Upper lobe of right lung (tissue), 1 donor: ENCODE results near the gene SLCO1C1. TPM values are rescaled to one million over a fixed set of nuclear protein-coding genes. Genes with fewer than 3 reads are reported as not detected.

Source experiments
- ATAC-seq: fragments of 200-7000 bp; cut with Tn5 transposase; one replicate; pipeline ENCODE4 v1.9.1; 2020; ENCODE audit warnings: mild to moderate bottlenecking, moderate library complexity
- DNase-seq: peaks from one replicate; pipeline ENCODE4 v3.0.0-alpha.2; 2020
- H3K27ac ChIP-seq: fragments of 200-600 bp; one replicate; pipeline ENCODE4 v1.8.0; 2022
- H3K27me3 ChIP-seq: fragments of 200-600 bp; one replicate; pipeline ENCODE4 v1.8.0; 2022; ENCODE audit warnings: mild to moderate bottlenecking
- H3K36me3 ChIP-seq: fragments of 200-600 bp; one replicate; pipeline ENCODE4 v1.8.0; 2022
- H3K4me1 ChIP-seq: fragments of 200-600 bp; one replicate; pipeline ENCODE4 v1.8.0; 2022
- H3K4me3 ChIP-seq: fragments of 200-600 bp; one replicate; pipeline ENCODE4 v1.8.0; 2022; ENCODE audit warnings: mild to moderate bottlenecking
- H3K9me3 ChIP-seq: fragments of 200-600 bp; one replicate; pipeline ENCODE4 v1.8.0; 2022
- CTCF ChIP-seq: fragments of 200-600 bp; IDR thresholded peaks from one replicate; pipeline ENCODE4 v1.8.0; 2022; ENCODE audit warnings: antibody characterized with exemption
- intact Hi-C: fragments of 100-400 bp; cut with DNase I; formaldehyde crosslinking; loops from one replicate; pipeline ENCODE4 v1.11.0; 2022
- total RNA-seq: library from RNA; stranded (reverse); fragmentation: NEBNext Ultra II Directional; extraction: Animal tissue kit (Norgen Biotek cat#: 25700); gene quantifications from one replicate; pipeline ENCODE4 v1.2.1, GENCODE V29; 2021
- donor health status: DM: no; HTN: yes; CAD: no; lungs with severe emphysema.

Gene SLCO1C1
- total RNA-seq, 1 donor from 2014 or later, result 0.96 TPM

- TF ChIP-seq CTCF, result no peak
- no peak for ATAC-seq
- intact Hi-C loops, result no loop called here
Measured at GRCh38 chr12:20716985-20717384, 21.9 kb downstream of the SLCO1C1 start.

GRCh38 chr12:20718294-20718693 is 23.2 kb downstream of the SLCO1C1 start:
- H3K27ac ChIP-seq, result no peak overlapping the region
- DNase-seq (no peak), ATAC-seq (no peak)
- no peaks in the 10 kb centered on the region for H3K27me3 ChIP-seq
- no peaks in the 10 kb centered on the region for H3K36me3 ChIP-seq
- H3K4me3 ChIP-seq, result no peak overlapping the region
- TF ChIP-seq CTCF, result no peak
- no peaks in the 10 kb centered on the region for H3K4me1 ChIP-seq
- no peaks in the 10 kb centered on the region for H3K9me3 ChIP-seq
- intact Hi-C loops, result no loop called here

More at GRCh38 chr12:20716985-20717384, 21.9 kb downstream of the SLCO1C1 start:
- Histone ChIP-seq H3K4me1 (no peaks in the 10 kb centered on the region), H3K4me3 (no peak overlapping the region), H3K9me3 (no peaks in the 10 kb centered on the region), H3K27ac (no peak overlapping the region), H3K27me3 (no peaks in the 10 kb centered on the region), H3K36me3 (no peaks in the 10 kb centered on the region)
- DNase-seq, result no peak

- H3K36me3 ChIP-seq, result no peaks in the 10 kb centered on the region
- H3K9me3 ChIP-seq, result no peaks in the 10 kb centered on the region
- no peak overlapping the region for H3K27ac ChIP-seq
- no peaks in the 10 kb centered on the region for H3K4me1 ChIP-seq
- DNase-seq (no peak), ATAC-seq (no peak)
- H3K27me3 ChIP-seq, result no peaks in the 10 kb centered on the region
- intact Hi-C loops, result no loop called here
- no peak for TF ChIP-seq CTCF
- H3K4me3 ChIP-seq, result no peak overlapping the region
Measured at GRCh38 chr12:20722142-20722541, 27.0 kb downstream of the SLCO1C1 start.

- ATAC-seq, result no peak
- Histone ChIP-seq H3K27ac (no peak overlapping the region), H3K36me3 (no peaks in the 10 kb centered on the region), H3K27me3 (no peaks in the 10 kb centered on the region), H3K4me3 (no peak overlapping the region), H3K4me1 (no peaks in the 10 kb centered on the region), H3K9me3 (no peaks in the 10 kb centered on the region)
- TF ChIP-seq CTCF, result no peak
- DNase-seq, result no peak
- intact Hi-C loops, result no loop called here
Measured at GRCh38 chr12:20731274-20731673, 36.1 kb downstream of the SLCO1C1 start.

GRCh38 chr12:20740972-20741371 is 45.8 kb downstream of the SLCO1C1 start:
- no peak for TF ChIP-seq CTCF
- Histone ChIP-seq H3K4me3 (no peak overlapping the region), H3K9me3 (no peaks in the 10 kb centered on the region), H3K36me3 (no peaks in the 10 kb centered on the region), H3K27ac (no peak overlapping the region), H3K27me3 (no peaks in the 10 kb centered on the region), H3K4me1 (no peaks in the 10 kb centered on the region)
- DNase-seq, result no peak
- ATAC-seq, result no peak
- intact Hi-C loops, result no loop called here

- no peak for ATAC-seq
- Histone ChIP-seq H3K9me3 (no peaks in the 10 kb centered on the region), H3K4me3 (no peak overlapping the region), H3K4me1 (no peaks in the 10 kb centered on the region), H3K27me3 (no peaks in the 10 kb centered on the region), H3K27ac (no peak overlapping the region), H3K36me3 (no peaks in the 10 kb centered on the region)
- intact Hi-C loops, result no loop called here
- no peak for DNase-seq
- TF ChIP-seq CTCF, result no peak
Measured at GRCh38 chr12:20748198-20748597, 53.1 kb downstream of the SLCO1C1 start.
